HL-60 (cell line): ENCODE measurements around the gene COL13A1.
A peak's percentile ranks its signal among the peaks of the same experiment; 100 is the strongest.

Source experiments
- DNase-seq, 2 experiments: peaks; one replicate each; pipeline ENCODE4 v3.0.0-alpha.2; 2010 to 2020; ENCODE audit warnings: low read depth in 1 of 2, low spot score in 1 of 2
- H3K27ac ChIP-seq: fragments of 250-450 bp; sonication (Bioruptor Pico); replicated peaks from 2 replicates; pipeline ENCODE4 v1.5.1; 2020; ENCODE audit warnings: mild to moderate bottlenecking, moderate library complexity
- H3K27me3 ChIP-seq: fragments of 250-450 bp; sonication (Bioruptor Pico); 2 replicates; pipeline ENCODE4 v1.5.1; 2021; ENCODE audit warnings: mild to moderate bottlenecking, moderate library complexity; ENCODE audit not compliant: insufficient read depth, poor library complexity, severe bottlenecking
- H3K4me3 ChIP-seq: replicated peaks from 2 replicates; pipeline ENCODE4 v1.5.1; 2011; ENCODE audit warnings: mild to moderate bottlenecking, control low read depth, low read length; ENCODE audit not compliant: insufficient read depth
- CTCF ChIP-seq: IDR thresholded peaks from one replicate; pipeline ENCODE4 v1.5.1; 2011; ENCODE audit warnings: low read length, control low read depth, inconsistent platforms; ENCODE audit not compliant: insufficient read depth
- GABPA ChIP-seq: IDR thresholded peaks from 2 replicates; pipeline ENCODE4 v1.6.1; 2012; ENCODE audit warnings: low read depth
- POLR2AphosphoS5 ChIP-seq: IDR thresholded peaks from 2 replicates; pipeline ENCODE4 v1.6.1; 2012; ENCODE audit warnings: low read depth
- SPI1 ChIP-seq: IDR thresholded peaks from 2 replicates; pipeline ENCODE4 v1.6.1; 2012; ENCODE audit warnings: low read depth, mild to moderate bottlenecking, borderline replicate concordance
- TF ChIP-seq, protein P1 (sequence below): IDR thresholded peaks from 2 replicates; pipeline ENCODE4 v1.6.1; 2012; ENCODE audit warnings: low read depth; ENCODE audit not compliant: insufficient replicate concordance

COL13A1 gene

GRCh38 chr10:69928339-69928738 is 126.6 kb downstream of the COL13A1 start:
- Histone ChIP-seq H3K4me3 (no peak overlapping the region), H3K27me3 (peaks cover 3% of the 10 kb centered on the region), H3K27ac (no peak overlapping the region)
- no peak for DNase-seq
- TF ChIP-seq CTCF, result no peak
- TF ChIP-seq, protein P1, sequence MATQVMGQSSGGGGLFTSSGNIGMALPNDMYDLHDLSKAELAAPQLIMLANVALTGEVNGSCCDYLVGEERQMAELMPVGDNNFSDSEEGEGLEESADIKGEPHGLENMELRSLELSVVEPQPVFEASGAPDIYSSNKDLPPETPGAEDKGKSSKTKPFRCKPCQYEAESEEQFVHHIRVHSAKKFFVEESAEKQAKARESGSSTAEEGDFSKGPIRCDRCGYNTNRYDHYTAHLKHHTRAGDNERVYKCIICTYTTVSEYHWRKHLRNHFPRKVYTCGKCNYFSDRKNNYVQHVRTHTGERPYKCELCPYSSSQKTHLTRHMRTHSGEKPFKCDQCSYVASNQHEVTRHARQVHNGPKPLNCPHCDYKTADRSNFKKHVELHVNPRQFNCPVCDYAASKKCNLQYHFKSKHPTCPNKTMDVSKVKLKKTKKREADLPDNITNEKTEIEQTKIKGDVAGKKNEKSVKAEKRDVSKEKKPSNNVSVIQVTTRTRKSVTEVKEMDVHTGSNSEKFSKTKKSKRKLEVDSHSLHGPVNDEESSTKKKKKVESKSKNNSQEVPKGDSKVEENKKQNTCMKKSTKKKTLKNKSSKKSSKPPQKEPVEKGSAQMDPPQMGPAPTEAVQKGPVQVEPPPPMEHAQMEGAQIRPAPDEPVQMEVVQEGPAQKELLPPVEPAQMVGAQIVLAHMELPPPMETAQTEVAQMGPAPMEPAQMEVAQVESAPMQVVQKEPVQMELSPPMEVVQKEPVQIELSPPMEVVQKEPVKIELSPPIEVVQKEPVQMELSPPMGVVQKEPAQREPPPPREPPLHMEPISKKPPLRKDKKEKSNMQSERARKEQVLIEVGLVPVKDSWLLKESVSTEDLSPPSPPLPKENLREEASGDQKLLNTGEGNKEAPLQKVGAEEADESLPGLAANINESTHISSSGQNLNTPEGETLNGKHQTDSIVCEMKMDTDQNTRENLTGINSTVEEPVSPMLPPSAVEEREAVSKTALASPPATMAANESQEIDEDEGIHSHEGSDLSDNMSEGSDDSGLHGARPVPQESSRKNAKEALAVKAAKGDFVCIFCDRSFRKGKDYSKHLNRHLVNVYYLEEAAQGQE, result no peak
- no peak for TF ChIP-seq POLR2AphosphoS5
- no peak for TF ChIP-seq SPI1
- no peak for TF ChIP-seq GABPA

DNA sequence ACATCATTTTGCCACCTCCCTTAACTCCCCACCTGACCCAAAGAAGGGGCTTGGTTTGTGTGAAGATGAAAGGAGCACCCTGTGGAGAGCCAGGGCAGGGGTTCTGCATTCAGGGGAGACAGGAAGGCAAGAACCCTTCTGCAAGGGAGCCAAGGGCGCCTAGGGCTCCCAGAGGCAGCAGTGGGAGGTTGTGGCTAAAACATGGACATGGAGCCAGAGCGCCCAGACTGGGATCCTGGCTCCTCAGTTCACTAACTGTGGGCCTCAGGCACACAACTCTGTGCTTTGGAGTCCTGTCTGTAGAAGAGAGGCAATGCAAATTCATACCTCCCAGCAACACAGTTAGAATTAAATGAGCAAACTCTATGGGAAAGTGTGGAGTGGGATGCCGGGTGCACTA is 127.9 kb downstream of the COL13A1 start:
- DNase-seq, result no peak
- H3K27me3 ChIP-seq, result peaks cover 3% of the 10 kb centered on the region
- no peak overlapping the region for H3K27ac ChIP-seq
- H3K4me3 ChIP-seq, result no peak overlapping the region
- TF ChIP-seq, protein P1, result no peak
- TF ChIP-seq GABPA (no peak), SPI1 (no peak), POLR2AphosphoS5 (no peak)

DNA sequence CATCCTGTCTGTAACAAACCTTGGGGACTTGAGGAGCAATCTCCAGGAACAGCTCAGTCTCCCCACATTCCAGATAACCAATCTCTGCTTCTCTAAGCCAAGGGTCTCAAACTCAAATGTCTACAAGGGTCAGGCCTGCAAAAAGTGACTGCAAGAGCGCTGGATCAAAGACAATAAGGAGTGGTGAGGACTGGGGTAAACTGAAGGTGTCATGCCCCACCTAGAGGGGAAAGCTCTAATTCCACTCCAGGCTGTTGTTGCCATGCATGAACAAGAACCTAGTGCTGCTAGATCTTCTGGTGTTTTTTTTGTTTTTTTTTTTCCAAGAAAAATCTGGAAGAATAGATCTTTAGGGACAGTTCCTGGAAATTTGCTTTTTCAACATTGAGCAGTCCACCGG is 133.1 kb downstream of the COL13A1 start:
- H3K4me3 ChIP-seq, result no peak overlapping the region
- H3K27me3 ChIP-seq, result no peaks in the 10 kb centered on the region
- H3K27ac ChIP-seq, result no peak overlapping the region
- DNase-seq, result no peak
- TF ChIP-seq SPI1, result no peak

- peak in 1 of 2 experiments; percentile 25 for DNase-seq
- H3K27me3 ChIP-seq, result no peaks in the 10 kb centered on the region
- TF ChIP-seq GABPA, result no peak
- peak; percentile 18 for TF ChIP-seq CTCF
- H3K4me3 ChIP-seq, result no peak overlapping the region
- H3K27ac ChIP-seq, result no peak overlapping the region
Measured at GRCh38 chr10:69936091-69936490, 134.4 kb downstream of the COL13A1 start.

DNA sequence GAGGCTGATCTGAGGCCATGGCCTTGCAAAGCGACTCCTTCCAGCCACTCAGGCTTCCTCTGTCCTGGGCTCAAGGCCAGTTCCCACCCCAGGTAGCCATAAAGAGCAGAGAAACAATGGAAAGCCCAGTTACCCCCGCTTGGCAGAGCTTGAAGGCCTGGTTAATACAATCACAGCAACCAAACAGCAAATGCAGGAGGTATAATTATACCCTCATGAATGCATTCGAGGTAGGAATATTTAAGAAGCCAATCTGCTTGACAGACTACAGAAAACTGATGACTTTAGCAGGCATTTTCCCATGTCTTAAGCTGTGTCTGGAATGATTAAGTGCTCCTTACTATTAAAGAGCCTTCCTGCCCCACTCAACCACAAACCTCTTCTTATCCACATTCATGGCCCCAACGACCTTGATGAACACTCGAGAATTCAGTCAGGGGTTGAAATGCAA is 136.9 kb downstream of the COL13A1 start:
- Histone ChIP-seq H3K27ac (no peak overlapping the region), H3K27me3 (no peaks in the 10 kb centered on the region), H3K4me3 (no peak overlapping the region)
- no peak for DNase-seq
- no peak for TF ChIP-seq CTCF
- no peak for TF ChIP-seq SPI1
- TF ChIP-seq, protein P1, result no peak
- no peak for TF ChIP-seq POLR2AphosphoS5
- TF ChIP-seq GABPA, result no peak
